GM04503 (cell line): ENCODE results near the gene CCSER1.
"Not testable (repeated sequence)": the region's sequence is repeated elsewhere in the genome, so short reads cannot be mapped to it uniquely, and the experiment has no call there.

ENCODE experiments used
- DNase-seq: peaks from one replicate; pipeline ENCODE4 v3.0.0-alpha.2; 2012; ENCODE audit warnings: low read depth

Gene CCSER1

DNA sequence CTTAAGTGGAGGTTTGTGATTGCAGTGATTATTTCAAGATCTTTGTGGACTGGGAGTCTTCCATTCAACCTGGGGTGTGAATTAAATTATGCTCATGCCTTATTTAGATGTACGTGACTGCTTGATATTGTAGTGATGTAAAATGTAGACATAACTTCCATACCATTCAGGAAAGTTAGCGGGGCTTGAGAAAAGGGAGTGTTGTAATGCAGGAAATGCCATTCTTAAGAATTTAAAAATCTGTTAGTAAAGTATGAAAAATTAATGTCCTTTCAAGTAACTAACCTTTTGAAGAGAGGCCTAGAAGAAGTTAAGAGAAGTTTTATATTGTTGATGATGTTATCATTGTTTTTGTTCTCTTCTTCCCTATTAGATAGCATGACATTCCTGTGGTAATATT, 318.2 kb downstream of the CCSER1 start:
- no peak for DNase-seq

DNA sequence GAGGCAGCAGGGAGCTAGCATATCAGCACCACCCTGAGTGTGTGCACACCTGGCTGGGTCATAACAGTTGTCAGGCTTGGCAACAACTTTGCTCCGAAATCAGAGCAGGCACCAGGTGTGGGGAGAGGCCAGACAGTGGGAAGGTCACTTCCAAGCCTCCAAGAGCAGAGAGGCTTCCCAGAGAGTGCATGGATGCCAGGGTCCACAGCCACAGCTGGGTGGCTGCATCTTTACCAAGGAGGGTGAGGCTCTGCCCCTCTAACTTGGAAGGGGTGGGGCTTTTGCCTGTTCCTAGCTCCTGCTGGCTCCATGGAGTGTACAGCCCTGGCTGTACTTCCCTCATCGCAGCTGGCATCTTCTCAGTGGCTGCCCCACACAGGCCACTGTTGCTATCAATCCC, 322.4 kb downstream of the CCSER1 start:
- no peak for DNase-seq

DNA sequence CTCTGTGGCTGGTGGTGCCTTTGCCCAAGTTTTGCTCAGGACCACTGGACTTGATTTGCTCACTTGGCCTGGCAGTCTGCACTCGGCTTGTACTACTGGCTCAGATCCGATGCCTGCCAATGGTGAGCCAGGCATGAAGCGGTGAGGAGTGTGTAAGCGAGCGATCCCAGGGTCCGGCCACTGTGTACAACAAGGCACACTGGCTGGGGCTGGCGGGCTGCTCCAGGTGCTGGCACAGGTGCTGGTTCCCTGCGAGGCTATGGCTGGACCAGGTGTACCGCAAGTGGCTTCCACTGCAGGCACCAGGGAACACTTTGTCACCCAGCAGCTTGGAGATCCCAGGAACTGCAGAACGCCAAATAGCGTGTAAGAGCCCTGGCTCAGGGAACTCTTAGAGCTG, 329.7 kb downstream of the CCSER1 start:
- no peak for DNase-seq

DNA sequence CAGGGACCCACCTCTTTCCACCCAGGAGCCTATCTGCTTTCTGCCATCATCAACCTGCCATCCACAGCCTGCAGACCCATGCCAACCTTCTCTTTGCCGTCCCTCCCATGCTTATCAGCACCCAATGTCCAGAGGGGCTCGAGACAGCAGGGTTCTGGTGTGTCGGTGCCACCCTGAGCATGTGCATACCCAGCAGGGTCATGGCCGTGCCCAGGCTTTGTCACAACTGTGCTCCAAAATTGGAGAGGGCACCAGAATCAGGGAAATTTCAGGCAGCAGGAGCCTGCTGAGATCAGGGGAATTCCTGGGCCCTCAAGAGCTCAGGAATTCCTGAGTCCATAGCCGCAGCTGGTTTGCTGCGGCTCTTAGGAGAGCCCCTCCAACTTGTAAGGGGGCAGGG, 330.6 kb downstream of the CCSER1 start:
- DNase-seq: no peak

DNA sequence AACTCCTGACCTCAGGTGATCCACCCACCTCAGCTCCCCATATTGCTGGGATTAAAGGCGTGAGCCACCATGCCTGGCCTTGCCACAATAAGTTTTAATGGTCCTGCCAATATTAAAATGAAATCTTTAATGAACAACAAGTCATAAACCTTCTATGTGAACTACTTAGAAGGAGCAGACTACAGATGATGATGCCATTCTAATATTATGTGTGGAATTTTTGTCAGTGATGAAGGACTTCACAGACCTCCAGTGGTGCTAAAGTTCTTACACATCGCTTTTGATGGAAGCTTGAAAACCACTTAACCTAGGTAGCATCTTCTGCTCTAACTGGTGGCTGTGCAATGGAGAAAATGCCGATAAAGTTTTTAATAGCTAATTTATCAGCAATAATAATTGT, 331.4 kb downstream of the CCSER1 start:
- no peak for DNase-seq

DNA sequence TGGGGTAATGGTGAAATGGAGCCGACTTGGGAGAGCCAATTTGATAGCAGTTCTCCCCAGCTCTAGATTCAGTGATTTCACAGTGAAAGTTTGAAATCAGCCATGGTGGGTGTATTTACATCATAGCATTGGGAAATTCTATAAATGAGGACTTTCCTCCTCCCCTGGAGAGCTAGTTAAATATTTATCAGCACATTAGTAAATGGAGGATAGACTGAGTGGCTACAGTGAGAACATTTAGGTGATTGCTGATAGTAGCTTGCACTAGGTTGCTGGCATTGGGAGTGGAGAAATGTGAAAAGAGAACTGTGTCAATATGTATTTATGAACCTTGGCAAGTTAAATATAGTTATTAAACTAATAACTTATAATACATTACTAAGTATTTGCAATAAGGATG, 347.3 kb downstream of the CCSER1 start:
- DNase-seq: no peak

DNA sequence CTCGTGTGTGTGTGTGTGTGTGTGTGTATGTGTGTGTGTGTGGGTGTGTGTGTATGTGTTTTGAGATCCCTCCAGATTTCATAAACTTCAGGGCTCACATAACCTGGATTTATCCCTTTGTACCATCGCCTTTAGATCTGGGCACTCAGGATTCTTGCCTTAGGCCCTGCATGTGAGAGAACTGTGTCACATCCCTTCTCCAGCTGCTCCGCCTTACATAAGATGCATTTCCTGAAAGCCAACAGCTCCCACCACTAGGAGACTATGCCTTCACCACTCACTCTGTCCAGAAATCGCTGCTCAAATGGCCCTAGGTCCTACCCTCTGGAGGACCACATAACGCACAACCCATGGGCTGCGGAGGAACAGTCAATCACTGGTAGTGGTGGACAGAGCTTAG, 348.8 kb downstream of the CCSER1 start:
- DNase-seq: no peak

DNA sequence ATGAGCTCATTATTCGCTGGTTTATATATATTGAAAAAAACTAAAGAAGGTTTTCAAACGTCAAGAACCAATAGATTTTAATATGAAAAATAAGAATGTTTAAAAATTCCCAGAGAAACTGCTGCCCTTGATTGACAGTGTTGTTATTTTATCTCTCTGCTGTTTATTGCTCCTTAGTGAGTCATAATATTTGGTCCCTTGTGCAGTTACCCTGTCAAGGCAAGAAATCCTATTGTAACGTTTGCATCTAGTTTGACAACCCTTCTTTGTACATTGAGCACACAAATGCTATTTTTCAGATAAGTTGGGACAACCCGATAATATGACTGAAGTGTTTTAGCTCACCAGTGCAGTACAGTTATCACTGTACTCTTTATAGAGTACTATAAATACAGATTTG, 349.4 kb downstream of the CCSER1 start:
- DNase-seq: no peak

DNA sequence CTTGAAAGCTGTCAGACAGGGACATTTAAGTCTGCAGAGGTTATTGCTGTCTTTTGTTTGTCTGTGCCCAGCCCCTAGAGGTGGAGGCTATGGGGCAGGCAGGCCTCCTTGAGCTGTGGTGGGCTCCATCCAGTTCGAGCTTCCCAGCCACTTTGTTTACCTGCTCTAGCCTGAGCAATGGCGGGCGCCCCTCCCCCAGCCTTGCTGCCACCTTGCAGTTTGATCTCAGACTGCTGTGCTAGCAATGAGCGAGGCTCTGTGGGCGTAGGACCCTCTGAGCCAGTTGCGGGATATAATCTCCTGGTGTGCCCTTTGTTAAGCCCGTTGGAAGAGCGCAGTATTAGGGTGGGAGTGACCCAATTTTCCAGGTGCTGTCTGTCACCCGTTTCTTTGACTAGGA, 357.7 kb downstream of the CCSER1 start:
- DNase-seq: not testable (repeated sequence)

DNA sequence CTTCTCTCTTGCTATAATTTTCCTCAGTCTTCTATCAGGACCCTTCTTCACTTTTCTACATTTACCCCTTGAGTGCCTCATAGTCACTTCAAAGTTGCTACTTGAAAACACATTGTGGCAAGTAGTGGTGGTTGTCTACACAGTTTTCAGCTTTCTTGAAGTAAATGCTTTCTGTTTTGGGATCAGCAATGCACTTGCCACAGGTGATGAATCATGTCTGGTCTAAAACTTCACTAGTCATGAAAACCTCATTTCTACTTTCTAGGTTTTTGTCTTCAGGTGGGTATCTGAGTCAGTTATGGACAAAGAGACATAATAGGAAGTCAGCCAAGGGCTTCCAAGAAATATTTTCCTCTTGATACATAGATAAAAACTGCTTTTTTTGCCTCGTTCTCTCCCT, 359.2 kb downstream of the CCSER1 start:
- no peak for DNase-seq

DNA sequence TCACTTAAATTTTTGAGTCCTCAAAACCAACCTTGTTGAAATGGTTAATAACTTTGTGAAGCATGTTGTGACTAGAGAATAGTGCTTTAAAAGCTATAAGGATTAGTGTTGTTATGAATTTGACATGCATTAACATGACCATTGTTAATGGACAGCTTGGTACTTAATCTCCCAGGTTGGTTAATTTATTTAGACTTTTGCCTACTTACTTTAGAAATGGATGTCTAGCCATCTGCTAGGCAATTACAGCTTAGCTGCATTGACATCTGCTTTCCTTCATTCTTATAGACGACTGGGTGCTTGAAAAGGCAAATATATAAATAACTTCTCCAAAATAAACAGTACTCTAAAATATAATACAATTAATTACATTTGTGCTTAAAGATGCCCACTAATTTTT, 368.0 kb downstream of the CCSER1 start:
- no peak for DNase-seq

DNA sequence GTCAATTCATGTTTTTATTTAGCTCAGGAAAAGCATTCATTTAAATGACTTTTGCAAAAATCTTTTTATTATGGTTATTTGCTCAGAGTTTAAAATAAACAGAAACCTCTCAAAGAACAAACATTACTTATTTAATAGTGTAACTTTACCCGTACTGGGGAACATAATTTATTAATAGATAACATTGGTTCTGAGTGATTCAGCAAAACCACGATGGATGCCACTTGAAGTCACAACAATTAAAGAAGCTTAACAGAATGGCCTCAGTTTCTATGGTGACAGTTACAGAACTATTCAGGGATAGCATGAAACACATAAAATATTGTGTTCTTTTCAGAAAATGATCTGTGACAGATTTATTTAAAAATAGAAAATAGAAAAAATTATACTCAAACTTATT, 368.7 kb downstream of the CCSER1 start:
- DNase-seq: no peak

DNA sequence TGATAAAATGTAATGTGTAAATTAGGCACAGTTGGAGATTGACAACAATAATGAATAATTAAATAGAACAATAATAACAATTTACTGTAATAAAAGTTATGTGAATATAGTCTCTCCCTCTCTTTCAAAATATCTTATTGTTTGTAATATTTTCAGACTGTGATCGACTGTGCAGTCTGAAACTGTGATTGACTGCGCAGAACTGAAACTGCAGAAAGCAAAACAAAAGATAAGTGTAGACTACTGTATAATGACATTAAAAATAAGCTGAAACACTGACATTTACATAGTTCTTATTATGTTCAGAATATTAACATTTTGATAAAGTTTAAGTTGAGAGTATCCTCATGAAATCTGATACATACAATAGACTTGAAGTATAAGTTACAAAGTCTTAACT, 371.0 kb downstream of the CCSER1 start:
- no peak for DNase-seq

DNA sequence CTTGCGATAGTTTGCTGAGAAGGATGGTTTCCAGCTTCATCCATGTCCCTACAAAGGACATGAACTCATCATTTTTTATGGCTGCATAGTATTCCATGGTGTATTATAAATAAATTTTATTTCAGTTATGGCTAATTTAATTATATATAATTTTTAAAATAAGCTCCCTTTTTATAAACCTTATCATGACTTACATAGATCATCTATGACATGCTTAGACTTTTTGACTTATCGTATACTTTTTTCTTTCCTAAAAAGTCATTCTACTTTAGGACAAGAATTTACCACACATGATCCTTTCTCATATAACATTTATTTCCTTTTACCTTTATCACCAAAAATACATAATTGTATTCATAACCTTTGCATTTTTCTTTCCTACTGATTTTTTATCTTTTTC, 376.5 kb downstream of the CCSER1 start:
- no peak for DNase-seq

DNA sequence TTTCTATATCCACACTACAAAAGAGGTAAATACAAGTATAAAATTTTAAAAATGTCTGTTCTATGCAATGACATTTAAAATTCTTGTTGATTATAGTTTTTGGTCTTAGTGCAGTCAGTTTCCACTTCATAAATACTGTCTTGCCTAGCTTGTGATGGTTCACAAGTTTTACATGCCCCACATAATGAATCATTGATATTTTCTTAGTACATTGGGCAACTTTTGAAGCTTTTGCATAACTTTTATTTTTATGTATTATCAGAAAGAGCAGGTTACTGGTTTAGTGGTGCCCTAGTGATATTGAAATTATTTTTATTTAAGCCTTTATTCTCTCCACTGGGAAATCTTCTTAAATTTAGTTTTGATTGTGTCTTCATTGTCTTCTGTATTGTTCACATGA, 388.0 kb downstream of the CCSER1 start:
- no peak for DNase-seq

DNA sequence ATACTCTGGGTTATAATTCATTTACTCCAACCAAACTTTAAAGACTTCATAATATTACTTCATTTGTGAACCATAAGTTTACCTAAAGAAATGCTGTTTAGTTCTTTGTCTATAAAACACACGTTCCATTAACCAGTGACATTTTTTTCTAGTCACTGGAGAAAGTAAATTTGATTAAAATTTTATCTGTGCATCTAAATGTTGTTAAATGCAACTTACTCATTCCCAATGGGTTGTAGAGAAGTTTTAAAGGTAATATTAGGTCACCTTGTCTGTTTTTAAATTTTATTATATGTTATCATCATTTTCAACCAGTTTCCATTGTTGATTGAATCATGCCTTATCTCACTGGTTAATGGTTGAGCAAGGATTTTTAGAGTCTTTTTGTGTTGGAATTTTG, 401.4 kb downstream of the CCSER1 start:
- DNase-seq: no peak

DNA sequence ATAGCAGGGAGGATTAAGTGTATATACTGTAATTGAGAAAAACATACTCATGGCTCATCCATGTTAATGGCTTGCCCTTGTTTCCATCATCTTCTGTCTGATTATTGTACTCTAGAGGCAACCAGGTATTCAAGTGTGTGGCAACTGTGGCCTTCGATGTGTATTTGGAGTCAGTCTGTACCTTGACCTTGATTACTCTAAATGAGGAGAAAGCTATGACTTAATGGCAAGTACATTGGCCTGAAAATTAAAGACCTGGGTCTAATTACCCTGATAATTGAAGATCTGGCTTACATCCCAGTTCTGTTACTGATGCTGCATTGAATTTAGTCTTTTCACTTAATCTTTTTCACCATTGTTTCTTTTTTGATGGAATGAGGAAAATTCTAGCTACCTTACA, 409.2 kb downstream of the CCSER1 start:
- no peak for DNase-seq

DNA sequence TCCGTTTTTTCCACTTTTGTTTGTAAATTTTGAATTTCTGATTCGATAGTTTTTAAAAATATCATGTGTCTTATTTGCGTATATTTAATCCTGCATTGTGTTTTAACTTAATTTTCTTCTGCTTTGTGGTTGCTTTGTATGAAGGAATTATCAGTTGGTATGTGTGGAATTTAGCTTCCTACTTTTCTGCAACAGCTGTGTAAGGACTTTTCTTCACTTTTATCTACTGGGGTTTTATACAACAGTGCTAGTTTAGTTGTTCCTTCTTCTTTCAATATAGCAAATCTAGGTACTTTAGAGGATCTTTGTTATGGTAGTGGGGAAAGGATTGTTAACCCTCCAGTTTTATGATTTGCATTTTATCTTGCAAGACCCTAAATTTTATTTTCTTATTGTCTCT, 410.3 kb downstream of the CCSER1 start:
- DNase-seq: no peak

DNA sequence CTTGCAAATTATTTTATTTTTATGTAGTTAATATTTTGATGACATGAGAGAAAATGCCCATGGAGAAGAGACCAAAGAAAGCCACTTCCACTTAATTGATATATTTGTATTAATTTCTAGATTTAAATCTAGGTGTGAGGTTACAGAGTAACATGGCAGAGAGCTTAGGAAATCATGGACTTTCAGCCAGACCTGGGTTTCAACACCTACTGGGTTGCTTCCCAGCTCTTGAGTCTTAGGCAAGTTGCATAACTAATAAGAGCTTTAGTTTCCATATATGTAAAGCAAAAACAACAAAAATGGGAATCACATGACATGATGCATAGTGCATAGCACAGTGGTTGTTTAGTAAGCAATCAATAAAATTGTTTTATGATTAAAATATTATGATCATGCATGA, 413.3 kb downstream of the CCSER1 start:
- no peak for DNase-seq

DNA sequence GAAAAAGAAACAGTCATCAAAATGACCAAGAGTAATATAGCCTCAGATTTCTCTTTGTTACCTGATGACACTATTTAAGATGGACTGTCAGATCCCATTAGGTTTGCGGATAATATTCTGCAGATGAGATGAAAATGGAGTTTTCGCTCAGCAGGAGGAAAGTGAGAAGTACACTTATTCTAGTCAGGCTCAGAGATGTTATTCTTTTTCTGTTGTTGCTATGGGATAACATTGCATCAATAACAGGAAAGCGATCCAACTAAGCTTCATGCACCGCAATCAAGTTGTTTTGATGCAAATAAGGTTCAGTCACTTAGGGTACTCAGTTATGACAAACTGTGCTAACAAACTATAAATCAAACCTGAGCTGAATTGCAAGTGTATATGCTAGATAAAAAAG, 415.0 kb downstream of the CCSER1 start:
- DNase-seq: no peak

DNA sequence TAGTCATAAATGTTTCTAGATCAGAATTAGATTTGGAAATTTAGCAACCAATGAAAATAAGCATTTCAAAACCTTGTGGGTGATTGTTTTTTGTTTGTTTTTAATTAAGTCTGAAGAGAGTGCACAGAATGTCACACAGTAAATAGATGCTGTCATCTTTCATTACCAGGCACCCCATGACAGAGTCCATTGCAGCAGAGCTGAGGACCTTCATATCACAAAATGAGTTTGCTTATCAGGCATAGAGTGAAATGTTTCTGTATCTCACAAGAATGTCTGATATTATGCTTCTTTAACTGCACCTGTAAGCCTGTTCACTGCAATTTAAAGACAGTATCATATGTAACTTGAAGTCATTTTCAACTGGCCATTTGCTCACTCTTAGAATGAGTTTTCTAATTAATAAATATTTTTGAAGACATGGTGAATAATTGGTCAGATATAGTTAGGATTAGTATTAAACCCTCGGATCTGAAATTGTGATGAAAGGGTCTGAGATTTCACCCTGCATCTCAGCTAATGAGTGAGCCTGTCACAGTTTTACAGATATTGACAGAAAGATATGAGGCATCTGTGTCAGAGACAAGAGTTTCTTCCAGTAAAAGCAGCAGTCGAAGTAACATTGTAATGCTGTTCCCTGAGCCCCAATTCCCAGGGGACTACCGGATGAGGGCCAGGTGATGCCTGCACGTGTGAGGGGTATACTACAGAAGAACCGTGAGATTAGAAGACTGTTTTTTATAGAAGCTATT, 416.4 kb downstream of the CCSER1 start:
- DNase-seq: no peak

DNA sequence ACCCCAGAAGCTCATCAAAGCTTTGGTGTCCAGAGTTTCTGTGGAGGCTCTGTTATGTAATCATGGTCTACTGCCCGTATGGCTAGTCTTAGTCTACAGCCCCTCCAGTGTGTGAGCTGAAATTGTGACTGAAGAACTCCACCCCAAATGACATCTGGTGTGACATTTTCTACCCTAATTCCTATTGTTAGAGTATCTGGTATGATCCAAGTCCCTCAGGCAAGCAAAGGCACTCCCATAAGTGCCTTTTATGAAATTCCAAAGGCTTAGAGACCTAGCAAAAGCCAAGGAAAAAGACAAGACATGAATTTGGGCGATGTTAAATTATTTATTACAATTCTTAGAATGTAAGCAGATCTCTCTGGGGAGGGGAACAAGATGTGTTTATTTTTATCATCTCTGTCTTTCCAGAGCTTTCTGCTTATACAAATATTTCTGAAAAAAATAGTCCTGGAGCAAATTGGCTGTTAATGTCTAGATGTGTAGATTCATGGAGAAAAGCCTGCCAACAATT, 417.4 kb downstream of the CCSER1 start:
- no peak for DNase-seq

DNA sequence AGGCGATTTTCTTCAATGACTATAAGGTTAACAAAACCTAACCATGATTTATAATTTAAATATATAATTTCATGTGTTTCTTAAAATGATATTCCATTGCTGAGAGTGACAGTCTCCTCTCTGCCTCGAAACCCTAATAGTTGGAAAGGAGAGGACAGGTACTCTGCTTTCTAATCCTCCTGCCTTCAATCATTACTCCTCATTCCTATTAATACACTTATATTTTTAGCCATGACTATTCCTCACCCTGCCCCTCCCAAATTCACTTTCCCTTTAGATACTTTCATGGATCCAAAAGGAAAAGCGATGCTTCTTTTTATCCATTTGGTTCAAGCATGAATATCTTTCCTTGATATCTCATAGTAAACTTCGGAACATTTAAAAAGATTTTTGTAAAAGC, 418.2 kb downstream of the CCSER1 start:
- no peak for DNase-seq

DNA sequence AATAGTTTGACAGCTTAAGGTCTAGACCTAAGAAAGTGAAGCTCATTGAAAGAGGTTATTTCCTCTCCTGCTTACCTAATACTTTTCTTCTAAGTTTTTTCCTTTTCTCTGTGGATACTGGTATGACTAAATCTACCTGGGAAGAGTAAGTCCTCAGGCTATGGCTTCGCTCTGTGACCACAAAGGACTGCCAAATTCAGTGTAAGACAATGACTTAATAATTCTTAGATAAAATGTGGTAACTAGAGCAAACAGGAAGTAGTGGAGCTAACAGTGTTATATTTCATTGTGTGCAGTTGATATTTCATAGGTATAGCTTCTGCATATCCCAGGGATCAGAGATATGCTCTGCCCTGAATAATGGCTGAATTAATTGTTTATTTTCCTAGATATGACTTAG, 418.9 kb downstream of the CCSER1 start:
- DNase-seq: no peak
